Chondrocyte (in vitro differentiated cells): ENCODE data around the gene FAR2. TPM values are rescaled to one million over a fixed set of nuclear protein-coding genes. Genes with fewer than 3 reads are reported as not detected.

ENCODE experiments used
- DNase-seq: peaks from one replicate; pipeline ENCODE4 v3.0.0; 2021; ENCODE audit warnings: mixed read lengths, low spot score
- H3K27ac Mint-ChIP-seq: one replicate; pipeline ENCODE4 v1.8.0; 2021; ENCODE audit warnings: mild to moderate bottlenecking, moderate library complexity, mixed read lengths; ENCODE audit not compliant: unreplicated experiment
- H3K27me3 Mint-ChIP-seq: 2 replicates; pipeline ENCODE4 v1.8.0; 2021; ENCODE audit warnings: low read depth, mixed read lengths
- H3K36me3 Mint-ChIP-seq: 2 replicates; pipeline ENCODE4 v1.8.0; 2021; ENCODE audit warnings: low read depth, mixed read lengths
- H3K4me1 Mint-ChIP-seq: 2 replicates; pipeline ENCODE4 v1.8.0; 2021; ENCODE audit warnings: low read depth, mild to moderate bottlenecking, mixed read lengths
- H3K4me3 Mint-ChIP-seq: one replicate; pipeline ENCODE4 v1.8.0; 2021; ENCODE audit warnings: mild to moderate bottlenecking, moderate library complexity, mixed read lengths; ENCODE audit not compliant: unreplicated experiment
- H3K9me3 Mint-ChIP-seq: 2 replicates; pipeline ENCODE4 v1.8.0; 2021; ENCODE audit warnings: low read depth, mixed read lengths
- total RNA-seq: library from RNA; stranded (reverse); gene quantifications from 3 replicates; pipeline ENCODE4 v1.2.1, GENCODE V29; 2021
- TF ChIP-seq, protein P1 (sequence below): fragments of 200-600 bp; sonication (generic); IDR thresholded peaks from 2 replicates; pipeline ENCODE4 v1.5.0; 2021; ENCODE audit warnings: antibody characterized with exemption, mild to moderate bottlenecking, moderate library complexity

FAR2 gene
- total RNA-seq, 1 donor from 2014 or later, result 19.6 TPM

DNA sequence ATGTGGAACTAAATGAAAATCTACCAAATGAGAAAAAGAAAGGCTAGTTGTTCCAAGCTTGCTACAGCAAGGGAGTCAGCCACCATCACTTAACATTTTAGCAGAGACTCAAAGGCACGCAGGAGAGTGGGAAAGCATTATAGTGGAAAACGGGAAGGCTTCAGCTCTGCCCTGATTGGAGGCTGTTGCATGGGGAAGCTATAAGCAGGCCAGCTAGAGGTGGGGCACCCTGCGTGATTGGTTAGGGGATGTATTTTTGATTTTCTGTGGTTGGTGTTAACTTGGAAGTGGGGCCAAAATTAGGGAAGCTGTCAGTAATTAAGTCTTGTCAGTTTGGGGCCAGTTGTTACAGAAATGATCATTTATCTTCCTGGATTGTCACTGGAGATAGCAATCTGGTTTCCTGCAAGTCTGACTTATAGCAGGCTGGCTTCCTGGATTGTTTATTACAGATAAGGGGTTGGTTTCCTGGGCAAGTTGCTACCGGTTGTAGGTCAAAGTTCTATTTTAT is 93.9 kb downstream of the FAR2 start:
- Mint-ChIP-seq H3K4me3 (no peak overlapping the region), H3K36me3 (no peaks in the 10 kb centered on the region), H3K27ac (peak overlapping the region; percentile 23), H3K9me3 (no peaks in the 10 kb centered on the region), H3K27me3 (no peaks in the 10 kb centered on the region), H3K4me1 (peaks cover 38% of the 10 kb centered on the region)
- TF ChIP-seq, protein P1, sequence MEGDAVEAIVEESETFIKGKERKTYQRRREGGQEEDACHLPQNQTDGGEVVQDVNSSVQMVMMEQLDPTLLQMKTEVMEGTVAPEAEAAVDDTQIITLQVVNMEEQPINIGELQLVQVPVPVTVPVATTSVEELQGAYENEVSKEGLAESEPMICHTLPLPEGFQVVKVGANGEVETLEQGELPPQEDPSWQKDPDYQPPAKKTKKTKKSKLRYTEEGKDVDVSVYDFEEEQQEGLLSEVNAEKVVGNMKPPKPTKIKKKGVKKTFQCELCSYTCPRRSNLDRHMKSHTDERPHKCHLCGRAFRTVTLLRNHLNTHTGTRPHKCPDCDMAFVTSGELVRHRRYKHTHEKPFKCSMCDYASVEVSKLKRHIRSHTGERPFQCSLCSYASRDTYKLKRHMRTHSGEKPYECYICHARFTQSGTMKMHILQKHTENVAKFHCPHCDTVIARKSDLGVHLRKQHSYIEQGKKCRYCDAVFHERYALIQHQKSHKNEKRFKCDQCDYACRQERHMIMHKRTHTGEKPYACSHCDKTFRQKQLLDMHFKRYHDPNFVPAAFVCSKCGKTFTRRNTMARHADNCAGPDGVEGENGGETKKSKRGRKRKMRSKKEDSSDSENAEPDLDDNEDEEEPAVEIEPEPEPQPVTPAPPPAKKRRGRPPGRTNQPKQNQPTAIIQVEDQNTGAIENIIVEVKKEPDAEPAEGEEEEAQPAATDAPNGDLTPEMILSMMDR, result no peak
- no peak for DNase-seq

DNA sequence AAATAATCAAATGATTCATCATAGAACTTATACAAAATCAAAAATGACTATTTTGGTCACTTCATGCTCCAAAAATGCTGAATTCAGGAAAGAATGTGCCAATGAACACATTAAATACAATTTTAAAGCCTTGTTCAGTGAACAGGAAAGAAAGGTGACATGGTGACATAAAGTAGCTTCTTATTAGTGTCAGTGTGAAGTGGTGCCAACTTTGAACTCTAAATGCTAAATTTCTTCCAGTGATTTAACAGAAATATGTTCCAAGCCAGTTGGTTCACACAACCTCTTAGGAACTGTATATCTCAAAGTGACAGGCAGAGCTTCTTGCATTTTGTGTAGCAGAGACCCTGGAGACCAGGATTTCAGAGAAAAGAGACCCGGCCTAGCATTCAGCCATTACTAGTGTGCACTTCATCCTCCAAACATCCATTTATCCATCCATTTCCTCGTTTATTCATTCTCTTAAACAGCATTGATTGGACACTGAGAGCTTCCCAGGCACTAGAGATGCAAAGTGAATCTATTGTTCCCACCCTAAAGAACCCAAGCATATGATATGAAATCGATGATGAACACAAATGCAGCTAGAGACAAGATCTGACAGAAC is 95.2 kb downstream of the FAR2 start:
- no peak for DNase-seq
- H3K9me3 Mint-ChIP-seq, result no peaks in the 10 kb centered on the region
- H3K4me3 Mint-ChIP-seq, result no peak overlapping the region
- TF ChIP-seq, protein P1, result no peak
- H3K36me3 Mint-ChIP-seq, result no peaks in the 10 kb centered on the region
- no peaks in the 10 kb centered on the region for H3K27me3 Mint-ChIP-seq
- H3K27ac Mint-ChIP-seq, result no peak overlapping the region
- peaks cover 34% of the 10 kb centered on the region for H3K4me1 Mint-ChIP-seq

DNA sequence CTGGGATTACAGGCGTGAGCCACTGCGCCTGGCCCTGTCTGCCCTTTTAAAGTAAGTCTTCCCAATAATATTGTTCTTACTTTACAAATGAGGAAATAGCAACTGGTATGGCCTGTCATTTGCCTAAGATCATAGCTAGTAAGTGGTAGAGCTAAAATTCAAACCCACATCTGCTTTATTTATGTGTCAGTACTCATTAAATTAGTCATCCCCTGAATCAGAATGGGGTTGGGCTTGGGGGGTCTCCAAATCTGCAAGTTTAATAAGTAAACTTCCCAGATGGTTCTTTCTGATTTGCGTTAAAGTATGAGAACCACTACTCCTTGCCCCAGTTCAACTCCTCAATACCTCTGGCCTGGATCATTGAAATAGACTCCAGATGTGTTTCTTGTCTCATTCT is 96.2 kb downstream of the FAR2 start:
- no peak for DNase-seq

DNA sequence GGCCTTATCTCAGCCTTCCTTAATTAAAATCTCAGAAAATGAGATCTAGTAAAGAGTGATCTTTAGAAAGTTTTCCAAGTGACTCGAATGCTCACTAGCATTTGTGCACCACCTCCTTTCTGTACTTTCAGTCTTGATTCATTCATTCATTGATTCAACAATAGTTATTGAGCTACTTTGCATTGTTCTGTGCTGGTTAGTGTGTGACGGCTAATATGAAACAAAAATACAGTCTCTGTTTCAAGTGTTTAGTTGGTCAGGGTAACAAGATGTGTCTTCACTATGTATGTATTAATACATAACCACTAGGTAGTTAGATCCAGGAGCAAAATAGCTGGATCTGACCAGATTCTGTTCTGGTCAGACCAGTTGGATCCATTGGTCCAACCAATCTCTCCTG is 100.9 kb downstream of the FAR2 start:
- no peaks in the 10 kb centered on the region for H3K4me1 Mint-ChIP-seq
- H3K27ac Mint-ChIP-seq, result no peak overlapping the region
- no peaks in the 10 kb centered on the region for H3K27me3 Mint-ChIP-seq
- no peaks in the 10 kb centered on the region for H3K36me3 Mint-ChIP-seq
- DNase-seq, result no peak
- no peak overlapping the region for H3K4me3 Mint-ChIP-seq
- H3K9me3 Mint-ChIP-seq, result no peaks in the 10 kb centered on the region
- TF ChIP-seq, protein P1, result no peak

More for the DNA sequence above, 96.2 kb downstream of the FAR2 start:
- Mint-ChIP-seq H3K4me1 (peaks cover 29% of the 10 kb centered on the region), H3K27ac (no peak overlapping the region), H3K9me3 (no peaks in the 10 kb centered on the region), H3K4me3 (no peak overlapping the region), H3K27me3 (no peaks in the 10 kb centered on the region), H3K36me3 (no peaks in the 10 kb centered on the region)
- TF ChIP-seq, protein P1, result no peak

DNA sequence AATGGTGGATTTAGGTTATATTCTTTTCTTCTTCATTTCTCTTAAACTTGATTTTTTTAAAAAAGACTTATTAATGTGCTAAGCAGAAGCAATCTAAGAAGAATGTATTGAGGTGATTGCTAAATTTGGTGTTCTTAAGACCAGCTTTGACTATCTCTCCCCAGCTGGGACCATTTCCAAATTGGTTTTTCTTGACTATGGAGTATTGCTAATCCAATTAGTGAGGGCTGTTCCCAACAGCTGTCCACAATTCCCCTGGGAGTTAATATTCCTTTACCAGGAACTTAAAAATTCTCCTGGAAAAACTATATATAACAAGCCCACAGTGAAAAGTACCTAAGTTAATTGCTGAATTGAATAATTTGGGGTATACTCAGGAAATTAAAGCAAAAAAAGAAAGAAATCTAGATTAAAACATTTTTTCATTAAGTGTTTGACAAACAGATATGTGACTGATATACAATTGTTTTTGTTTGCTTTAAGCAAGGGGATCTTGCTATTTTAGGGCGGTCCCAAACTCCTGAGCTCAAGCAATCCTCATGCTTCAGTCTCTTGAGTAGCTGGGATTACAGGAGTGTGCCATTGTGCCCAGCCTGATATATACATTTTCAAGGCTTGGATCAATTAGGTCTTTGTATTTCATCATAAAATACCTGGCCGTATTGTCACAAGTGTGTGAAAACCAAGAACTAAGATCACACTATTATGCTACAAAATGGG is 105.0 kb downstream of the FAR2 start:
- Mint-ChIP-seq H3K9me3 (no peaks in the 10 kb centered on the region), H3K27me3 (no peaks in the 10 kb centered on the region), H3K36me3 (no peaks in the 10 kb centered on the region), H3K4me3 (no peak overlapping the region), H3K4me1 (no peaks in the 10 kb centered on the region), H3K27ac (no peak overlapping the region)
- DNase-seq, result no peak
- TF ChIP-seq, protein P1, result no peak
